ENCODE measurements around the gene RPS6KB2.

DNA sequence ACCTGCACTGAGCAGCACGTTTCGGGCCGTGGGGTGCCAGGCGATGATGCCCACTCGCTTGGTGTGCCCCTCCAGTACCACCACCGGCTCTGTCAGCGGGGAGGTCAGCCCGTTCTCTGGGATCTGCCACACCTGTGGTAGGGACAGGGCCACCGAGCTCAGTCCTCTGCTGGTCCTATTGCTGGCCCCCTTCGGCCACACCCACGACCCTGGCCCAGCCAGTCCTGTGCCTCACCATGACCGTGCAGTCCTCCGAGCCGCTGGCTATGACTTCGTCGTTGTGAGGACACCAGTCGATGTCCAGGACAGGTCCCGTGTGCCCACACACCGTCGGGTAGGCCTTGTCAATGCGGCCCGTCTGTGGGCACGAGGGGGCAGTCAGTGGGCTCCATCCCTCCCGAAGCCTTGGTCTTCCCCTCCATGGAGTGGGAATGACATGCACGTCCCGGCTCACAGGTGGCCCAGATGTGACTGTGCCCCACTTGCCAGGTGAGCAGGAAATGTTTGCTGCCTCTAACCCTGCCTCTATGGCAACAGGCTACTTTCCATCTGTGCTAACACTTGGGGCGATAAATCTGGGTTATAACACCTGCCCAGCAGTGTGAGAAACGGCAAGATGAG lies 13.5 kb downstream of the RPS6KB2 start:
- TF ChIP-seq RAD21 (IDR thresholded peaks at IDR 0.05; ENCODE audit: low read depth) (no peak), NFIC (IDR thresholded peaks at IDR 0.05) (no peak), FOXM1 (IDR thresholded peaks at IDR 0.05; ENCODE audit: borderline replicate concordance, low read depth) (no peak), ZBTB7A (IDR thresholded peaks at IDR 0.05; ENCODE audit: low read depth) (no peak), EP300 (IDR thresholded peaks at IDR 0.05; ENCODE audit: borderline replicate concordance) (no peak), EGR1 (IDR thresholded peaks at IDR 0.05) (no peak)
- TF ChIP-seq, protein P1, sequence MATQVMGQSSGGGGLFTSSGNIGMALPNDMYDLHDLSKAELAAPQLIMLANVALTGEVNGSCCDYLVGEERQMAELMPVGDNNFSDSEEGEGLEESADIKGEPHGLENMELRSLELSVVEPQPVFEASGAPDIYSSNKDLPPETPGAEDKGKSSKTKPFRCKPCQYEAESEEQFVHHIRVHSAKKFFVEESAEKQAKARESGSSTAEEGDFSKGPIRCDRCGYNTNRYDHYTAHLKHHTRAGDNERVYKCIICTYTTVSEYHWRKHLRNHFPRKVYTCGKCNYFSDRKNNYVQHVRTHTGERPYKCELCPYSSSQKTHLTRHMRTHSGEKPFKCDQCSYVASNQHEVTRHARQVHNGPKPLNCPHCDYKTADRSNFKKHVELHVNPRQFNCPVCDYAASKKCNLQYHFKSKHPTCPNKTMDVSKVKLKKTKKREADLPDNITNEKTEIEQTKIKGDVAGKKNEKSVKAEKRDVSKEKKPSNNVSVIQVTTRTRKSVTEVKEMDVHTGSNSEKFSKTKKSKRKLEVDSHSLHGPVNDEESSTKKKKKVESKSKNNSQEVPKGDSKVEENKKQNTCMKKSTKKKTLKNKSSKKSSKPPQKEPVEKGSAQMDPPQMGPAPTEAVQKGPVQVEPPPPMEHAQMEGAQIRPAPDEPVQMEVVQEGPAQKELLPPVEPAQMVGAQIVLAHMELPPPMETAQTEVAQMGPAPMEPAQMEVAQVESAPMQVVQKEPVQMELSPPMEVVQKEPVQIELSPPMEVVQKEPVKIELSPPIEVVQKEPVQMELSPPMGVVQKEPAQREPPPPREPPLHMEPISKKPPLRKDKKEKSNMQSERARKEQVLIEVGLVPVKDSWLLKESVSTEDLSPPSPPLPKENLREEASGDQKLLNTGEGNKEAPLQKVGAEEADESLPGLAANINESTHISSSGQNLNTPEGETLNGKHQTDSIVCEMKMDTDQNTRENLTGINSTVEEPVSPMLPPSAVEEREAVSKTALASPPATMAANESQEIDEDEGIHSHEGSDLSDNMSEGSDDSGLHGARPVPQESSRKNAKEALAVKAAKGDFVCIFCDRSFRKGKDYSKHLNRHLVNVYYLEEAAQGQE (IDR thresholded peaks at IDR 0.05; ENCODE audit: low read depth), result no peak

All from Ishikawa (cell line).